ENCODE measurements around the gene CCDC93. TPM values are rescaled to one million over a fixed set of nuclear protein-coding genes. Genes with fewer than 3 reads are reported as not detected.
A peak's percentile ranks its signal among the peaks of the same experiment; 100 is the strongest.

Gene CCDC93
- polyA plus RNA-seq, 1 donor (not counting 4 experiments of a cell fraction or from before 2014, with no cell fraction given), result 21.3 TPM

DNA sequence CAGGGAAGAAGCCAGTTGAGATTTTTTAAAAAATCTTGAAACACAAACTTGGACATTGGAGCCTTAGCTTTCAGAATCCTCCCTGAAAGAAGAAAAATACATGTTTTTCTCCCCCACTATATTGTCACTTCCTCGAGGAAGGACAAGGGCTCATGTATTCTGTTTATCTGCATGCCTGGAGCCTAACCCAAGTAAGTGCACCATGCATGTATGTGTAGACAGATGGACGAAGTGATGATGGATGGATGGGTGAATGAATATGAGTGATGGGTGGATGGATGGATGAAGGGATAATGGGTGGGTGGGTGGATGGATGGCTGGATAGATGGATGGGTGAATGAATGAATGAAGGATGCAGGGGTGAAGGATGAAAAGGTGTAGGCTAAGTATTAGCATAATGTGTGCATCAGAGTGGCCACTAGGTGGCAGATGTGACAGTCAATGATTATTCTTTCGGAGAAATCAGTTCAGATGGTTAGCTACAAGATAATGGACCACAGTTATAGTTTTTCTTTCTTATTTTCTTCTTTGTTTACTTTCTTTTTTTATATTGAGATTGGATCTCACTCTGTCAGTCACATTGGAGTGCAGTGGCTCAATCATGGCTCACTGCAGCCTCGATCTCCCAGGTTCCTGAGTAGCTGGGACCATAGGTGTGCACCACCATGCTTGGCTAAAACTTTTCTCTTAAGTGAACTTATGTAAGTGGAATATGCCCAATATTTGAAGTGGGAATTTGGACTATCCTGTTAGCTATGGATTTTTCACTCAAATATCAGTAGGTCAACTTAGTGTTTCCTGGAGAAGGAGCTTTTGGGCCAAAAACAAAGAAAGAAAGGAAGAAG lies 18.5 kb upstream of the CCDC93 start:
- Histone ChIP-seq H3K9me1 (ENCODE audit: control insufficient read depth, extremely low read depth, insufficient read depth, low read length) (no peaks in the 10 kb centered on the region), H3K27ac (ENCODE audit: control insufficient read depth, insufficient read depth, low read length) (no peak overlapping the region), H3K9ac (ENCODE audit: control insufficient read depth, extremely low read depth, insufficient read depth, low read length) (no peak overlapping the region), H3K36me3 (ENCODE audit: control insufficient read depth in 2 of 2, extremely low read depth in 1 of 2, insufficient read depth in 2 of 2, low read length in 2 of 2) (no peaks in the 10 kb centered on the region), H3K27me3 (ENCODE audit: control insufficient read depth, extremely low read depth, insufficient read depth, low read length) (peaks cover 11% of the 10 kb centered on the region), H3K9me3 (ENCODE audit: control insufficient read depth, low read depth, low read length) (peaks cover 1% of the 10 kb centered on the region), H2AFZ (ENCODE audit: control insufficient read depth, low read length) (no peak overlapping the region), H3K4me2 (ENCODE audit: control insufficient read depth, extremely low read depth, insufficient read depth, low read depth, low read length) (no peak overlapping the region), H3K4me1 (ENCODE audit: control insufficient read depth, extremely low read depth, insufficient read depth, low read length) (no peaks in the 10 kb centered on the region), H4K20me1 (ENCODE audit: control insufficient read depth, extremely low read depth, insufficient read depth, low read length) (no peaks in the 10 kb centered on the region), H3K79me2 (ENCODE audit: control insufficient read depth, insufficient read depth, low read length) (no peaks in the 10 kb centered on the region), H3K4me3 (ENCODE audit: control insufficient read depth in 2 of 3, extremely low read depth in 1 of 3, insufficient read depth in 2 of 3, low read depth in 1 of 3, low read length in 3 of 3) (no peak overlapping the region)
- TF ChIP-seq, protein P1, sequence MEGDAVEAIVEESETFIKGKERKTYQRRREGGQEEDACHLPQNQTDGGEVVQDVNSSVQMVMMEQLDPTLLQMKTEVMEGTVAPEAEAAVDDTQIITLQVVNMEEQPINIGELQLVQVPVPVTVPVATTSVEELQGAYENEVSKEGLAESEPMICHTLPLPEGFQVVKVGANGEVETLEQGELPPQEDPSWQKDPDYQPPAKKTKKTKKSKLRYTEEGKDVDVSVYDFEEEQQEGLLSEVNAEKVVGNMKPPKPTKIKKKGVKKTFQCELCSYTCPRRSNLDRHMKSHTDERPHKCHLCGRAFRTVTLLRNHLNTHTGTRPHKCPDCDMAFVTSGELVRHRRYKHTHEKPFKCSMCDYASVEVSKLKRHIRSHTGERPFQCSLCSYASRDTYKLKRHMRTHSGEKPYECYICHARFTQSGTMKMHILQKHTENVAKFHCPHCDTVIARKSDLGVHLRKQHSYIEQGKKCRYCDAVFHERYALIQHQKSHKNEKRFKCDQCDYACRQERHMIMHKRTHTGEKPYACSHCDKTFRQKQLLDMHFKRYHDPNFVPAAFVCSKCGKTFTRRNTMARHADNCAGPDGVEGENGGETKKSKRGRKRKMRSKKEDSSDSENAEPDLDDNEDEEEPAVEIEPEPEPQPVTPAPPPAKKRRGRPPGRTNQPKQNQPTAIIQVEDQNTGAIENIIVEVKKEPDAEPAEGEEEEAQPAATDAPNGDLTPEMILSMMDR (optimal IDR thresholded peaks at IDR 0.05 in 1 of 3, IDR thresholded peaks at IDR 0.05 in 1 of 3, conservative IDR thresholded peaks at IDR 0.05 in 1 of 3; ENCODE audit: extremely low read depth in 1 of 3, insufficient read depth in 2 of 3, low read length in 3 of 3), result peak; percentile 62 to 81 (median 72)
- no peak for TF ChIP-seq EZH2 (IDR thresholded peaks at IDR 0.05; ENCODE audit: low read length)
- FAIRE-seq (peak; percentile 62), DNase-seq (ENCODE audit: low read depth, low spot score) (no peak)
- dilution Hi-C loops (cut with MboI; ENCODE audit: extremely low pct_ligation_motif_present, low sequenced_read_pairs), result no loop called here

DNA sequence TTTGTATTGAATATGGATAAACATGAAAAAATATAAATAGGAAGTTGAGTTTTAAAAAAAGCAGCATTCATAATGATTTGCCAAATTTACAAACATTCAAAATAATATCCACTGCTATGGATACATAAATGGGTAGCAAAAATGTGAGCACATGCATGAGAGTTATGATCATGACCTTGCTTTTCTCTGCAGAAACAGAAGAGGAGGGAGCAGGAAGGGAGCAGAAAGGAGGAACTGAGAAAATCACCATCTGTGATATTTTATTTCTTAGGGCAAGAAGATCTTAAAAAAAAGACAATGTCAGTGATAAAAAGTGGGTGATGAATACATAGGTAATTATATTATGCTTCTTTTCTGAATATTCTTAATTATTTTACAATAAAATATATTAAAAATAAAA lies 17.7 kb upstream of the CCDC93 start:
- Histone ChIP-seq H3K36me3 (ENCODE audit: control insufficient read depth in 2 of 2, extremely low read depth in 1 of 2, insufficient read depth in 2 of 2, low read length in 2 of 2) (no peaks in the 10 kb centered on the region), H3K4me2 (ENCODE audit: control insufficient read depth, extremely low read depth, insufficient read depth, low read depth, low read length) (no peak overlapping the region), H3K27ac (ENCODE audit: control insufficient read depth, insufficient read depth, low read length) (no peak overlapping the region), H3K4me3 (ENCODE audit: control insufficient read depth in 2 of 3, extremely low read depth in 1 of 3, insufficient read depth in 2 of 3, low read depth in 1 of 3, low read length in 3 of 3) (no peak overlapping the region), H3K9me3 (ENCODE audit: control insufficient read depth, low read depth, low read length) (peaks cover 1% of the 10 kb centered on the region), H3K9me1 (ENCODE audit: control insufficient read depth, extremely low read depth, insufficient read depth, low read length) (no peaks in the 10 kb centered on the region), H2AFZ (ENCODE audit: control insufficient read depth, low read length) (no peak overlapping the region), H3K79me2 (ENCODE audit: control insufficient read depth, insufficient read depth, low read length) (no peaks in the 10 kb centered on the region), H3K4me1 (ENCODE audit: control insufficient read depth, extremely low read depth, insufficient read depth, low read length) (no peaks in the 10 kb centered on the region), H3K27me3 (ENCODE audit: control insufficient read depth, extremely low read depth, insufficient read depth, low read length) (peaks cover 11% of the 10 kb centered on the region), H4K20me1 (ENCODE audit: control insufficient read depth, extremely low read depth, insufficient read depth, low read length) (no peaks in the 10 kb centered on the region), H3K9ac (ENCODE audit: control insufficient read depth, extremely low read depth, insufficient read depth, low read length) (no peak overlapping the region)
- DNase-seq (ENCODE audit: low read depth, low spot score), result no peak
- dilution Hi-C loops (cut with MboI; ENCODE audit: extremely low pct_ligation_motif_present, low sequenced_read_pairs), result no loop called here
- TF ChIP-seq, protein P1 (optimal IDR thresholded peaks at IDR 0.05 in 1 of 3, IDR thresholded peaks at IDR 0.05 in 1 of 3, conservative IDR thresholded peaks at IDR 0.05 in 1 of 3; ENCODE audit: extremely low read depth in 1 of 3, insufficient read depth in 2 of 3, low read length in 3 of 3), result no peak
- no peak for TF ChIP-seq EZH2 (IDR thresholded peaks at IDR 0.05; ENCODE audit: low read length)
- no peak for FAIRE-seq
